Parathyroid adenoma (tissue), 2 donors: Measurements from ENCODE around the gene CES3.

Experiments used
- H2AFZ ChIP-seq: fragments of 300-600 bp; sonication (generic); one replicate; pipeline ENCODE4 v1.7.0; 2017; ENCODE audit warnings: antibody characterized with exemption, mild to moderate bottlenecking
- H3K27ac ChIP-seq: fragments of 300-600 bp; sonication (generic); one replicate; pipeline ENCODE4 v1.7.0; 2017
- H3K27me3 ChIP-seq: fragments of 300-600 bp; sonication (generic); one replicate; pipeline ENCODE4 v1.7.0; 2017; ENCODE audit warnings: low read length; ENCODE audit not compliant: control insufficient read depth, insufficient read depth
- H3K36me3 ChIP-seq: fragments of 300-600 bp; sonication (generic); one replicate; pipeline ENCODE4 v1.7.0; 2017; ENCODE audit warnings: low read length; ENCODE audit not compliant: control insufficient read depth, insufficient read depth
- H3K4me1 ChIP-seq: fragments of 300-600 bp; sonication (generic); one replicate; pipeline ENCODE4 v1.7.0; 2017; ENCODE audit warnings: control low read depth
- H3K4me2 ChIP-seq: fragments of 300-600 bp; sonication (generic); one replicate; pipeline ENCODE4 v1.7.0; 2017; ENCODE audit warnings: low read length
- H3K4me3 ChIP-seq: fragments of 300-600 bp; sonication (generic); one replicate; pipeline ENCODE4 v1.7.0; 2017; ENCODE audit warnings: low read depth, low read length
- H3K79me2 ChIP-seq: fragments of 300-600 bp; sonication (generic); one replicate; pipeline ENCODE4 v1.7.0; 2017; ENCODE audit warnings: control low read depth
- H3K9ac ChIP-seq: fragments of 300-600 bp; sonication (generic); one replicate; pipeline ENCODE4 v1.7.0; 2017; ENCODE audit warnings: mild to moderate bottlenecking
- H3K9me3 ChIP-seq: fragments of 300-600 bp; sonication (generic); one replicate; pipeline ENCODE4 v1.7.0; 2017; ENCODE audit warnings: low read length; ENCODE audit not compliant: control insufficient read depth
- CTCF ChIP-seq: fragments of 300-600 bp; sonication (generic); IDR thresholded peaks from one replicate; pipeline ENCODE4 v1.7.0; 2017; ENCODE audit warnings: antibody characterized with exemption, mild to moderate bottlenecking
- donor health status: primary hyperparathyroidism.

CES3 gene

GRCh38 chr16:66921729-66922450 lies 39.2 kb upstream of the CES3 start:
- Histone ChIP-seq H3K79me2 (no peaks in the 10 kb centered on the region), H3K36me3 (no peaks in the 10 kb centered on the region), H3K9ac (no peak overlapping the region), H3K4me1 (peaks cover 6% of the 10 kb centered on the region), H3K27ac (no peak overlapping the region), H3K4me2 (no peak overlapping the region), H2AFZ (no peak overlapping the region), H3K9me3 (no peaks in the 10 kb centered on the region), H3K27me3 (no peaks in the 10 kb centered on the region), H3K4me3 (no peak overlapping the region)
- no peak for TF ChIP-seq CTCF

- H3K27ac ChIP-seq = peak overlapping the region; percentile 32
- no peak overlapping the region for H3K4me3 ChIP-seq
- H3K9me3 ChIP-seq = no peaks in the 10 kb centered on the region
- H3K27me3 ChIP-seq = no peaks in the 10 kb centered on the region
- H3K9ac ChIP-seq = no peak overlapping the region
- H3K4me1 ChIP-seq = peaks cover 6% of the 10 kb centered on the region
- H3K4me2 ChIP-seq = no peak overlapping the region
- H3K36me3 ChIP-seq = no peaks in the 10 kb centered on the region
- TF ChIP-seq CTCF = no peak
- H2AFZ ChIP-seq = no peak overlapping the region
- no peaks in the 10 kb centered on the region for H3K79me2 ChIP-seq
These were observed 37.8 kb upstream of the CES3 start for GRCh38 chr16:66923247-66923731.

- no peak overlapping the region for H3K4me3 ChIP-seq
- H3K27ac ChIP-seq = no peak overlapping the region
- no peak overlapping the region for H2AFZ ChIP-seq
- H3K79me2 ChIP-seq = no peaks in the 10 kb centered on the region
- H3K9ac ChIP-seq = no peak overlapping the region
- no peak for TF ChIP-seq CTCF
- H3K4me1 ChIP-seq = peaks cover 6% of the 10 kb centered on the region
- H3K27me3 ChIP-seq = no peaks in the 10 kb centered on the region
- no peaks in the 10 kb centered on the region for H3K9me3 ChIP-seq
- H3K36me3 ChIP-seq = no peaks in the 10 kb centered on the region
- H3K4me2 ChIP-seq = no peak overlapping the region
These were observed 37.2 kb upstream of the CES3 start for GRCh38 chr16:66923866-66924265.

- peak overlapping the region; percentile 37 for H3K4me3 ChIP-seq
- peak; percentile 34 for TF ChIP-seq CTCF
- no peaks in the 10 kb centered on the region for H3K9me3 ChIP-seq
- peak overlapping the region; percentile 65 for H3K4me2 ChIP-seq
- no peaks in the 10 kb centered on the region for H3K27me3 ChIP-seq
- H3K27ac ChIP-seq = no peak overlapping the region
- H3K4me1 ChIP-seq = peaks cover 6% of the 10 kb centered on the region
- H3K79me2 ChIP-seq = no peaks in the 10 kb centered on the region
- H3K9ac ChIP-seq = no peak overlapping the region
- no peaks in the 10 kb centered on the region for H3K36me3 ChIP-seq
- H2AFZ ChIP-seq = peak overlapping the region; percentile 86
These were observed 36.3 kb upstream of the CES3 start for GRCh38 chr16:66924527-66925321.
